Stimulated activated CD4-positive, alpha-beta T cell treated with anti-CD3 and anti-CD28 coated beads, Interleukin-12 subunit alpha, Interleukin-12 subunit beta, amount 100 ng/mL, for 48 hours (primary cell): ENCODE data around the gene ITCH.
"Not testable (repeated sequence)": the region's sequence is repeated elsewhere in the genome, so short reads cannot be mapped to it uniquely, and the experiment has no call there.

ENCODE experiments used
- DNase-seq, 3 donors: peaks; one replicate each; pipeline ENCODE4 v3.0.0-alpha.2; 2020; ENCODE audit warnings: low read depth in 2 of 3, low spot score in 1 of 3

ITCH gene

DNA sequence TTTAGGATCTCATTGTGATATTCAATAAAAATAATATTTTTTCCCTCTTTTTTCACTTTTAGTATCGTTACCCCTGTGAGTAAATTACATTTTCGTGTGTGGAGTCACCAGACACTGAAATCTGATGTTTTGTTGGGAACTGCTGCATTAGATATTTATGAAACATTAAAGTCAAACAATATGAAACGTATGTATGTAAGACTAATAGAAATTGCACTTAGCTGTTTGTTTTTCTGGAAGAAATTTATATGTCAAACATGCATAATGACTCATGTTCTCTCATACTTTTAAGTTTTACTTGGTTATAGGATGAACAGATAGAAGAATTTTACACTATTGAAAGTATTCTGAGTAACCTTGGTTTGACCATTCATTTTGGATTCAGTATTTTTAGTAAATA lies 49.4 kb downstream of the ITCH start:
- DNase-seq, result no peak

DNA sequence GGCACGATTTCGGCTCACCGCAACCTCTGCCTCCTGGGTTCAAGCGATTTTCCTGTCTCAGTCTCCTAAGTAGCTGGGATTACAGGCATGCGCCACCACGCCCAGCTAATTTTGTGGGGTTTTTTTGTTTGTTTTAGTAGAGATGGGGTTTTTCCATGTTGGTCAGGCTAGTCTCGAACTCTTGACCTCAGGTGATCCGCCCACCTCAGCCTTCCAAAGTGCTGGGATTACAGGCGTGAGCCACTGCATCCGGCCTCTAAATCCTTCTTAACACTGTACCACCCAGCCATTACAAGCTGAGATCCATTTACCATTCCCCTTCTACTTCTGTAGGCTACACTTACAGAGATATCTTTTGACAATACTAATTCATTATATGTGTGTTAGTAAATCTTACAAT lies 51.5 kb downstream of the ITCH start:
- DNase-seq, result not testable (repeated sequence)

DNA sequence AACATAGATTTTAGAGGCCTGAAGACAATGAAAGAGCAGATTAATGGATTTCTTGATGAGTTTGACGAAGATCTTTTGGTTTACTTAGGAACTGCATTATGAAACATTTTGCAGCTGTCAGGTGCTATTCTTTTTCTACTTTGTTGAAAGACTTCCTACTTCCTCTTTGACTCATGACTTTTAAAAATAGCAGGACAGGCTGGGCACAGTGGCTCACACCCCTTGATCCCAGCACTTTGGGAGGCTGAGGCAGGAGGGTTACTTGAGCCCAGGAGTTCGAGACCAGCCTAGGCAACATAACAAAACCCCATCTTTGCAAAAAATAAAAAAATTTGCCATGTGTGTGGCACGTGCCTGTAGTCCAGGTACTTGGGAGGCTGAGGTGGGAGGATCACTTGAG lies 52.0 kb downstream of the ITCH start:
- DNase-seq, result no peak

DNA sequence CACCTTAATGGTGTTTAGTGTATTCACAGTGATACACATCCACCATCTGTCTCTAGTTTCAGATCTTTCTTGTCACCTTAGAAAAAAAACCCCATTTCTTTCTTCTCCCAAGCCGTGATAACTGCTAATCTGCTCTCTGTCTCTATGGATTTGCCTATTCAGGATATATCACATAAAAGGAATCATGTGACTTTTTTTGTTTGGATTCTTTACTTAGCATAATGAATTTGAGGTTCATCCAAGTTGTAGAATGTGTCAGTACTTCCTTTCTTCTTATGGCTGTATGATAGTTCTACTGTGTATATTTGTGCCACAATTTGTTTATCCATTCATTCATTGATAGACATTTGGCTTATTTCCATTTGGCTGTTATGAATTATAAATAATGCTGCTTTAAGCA lies 57.1 kb downstream of the ITCH start:
- no peak for DNase-seq

DNA sequence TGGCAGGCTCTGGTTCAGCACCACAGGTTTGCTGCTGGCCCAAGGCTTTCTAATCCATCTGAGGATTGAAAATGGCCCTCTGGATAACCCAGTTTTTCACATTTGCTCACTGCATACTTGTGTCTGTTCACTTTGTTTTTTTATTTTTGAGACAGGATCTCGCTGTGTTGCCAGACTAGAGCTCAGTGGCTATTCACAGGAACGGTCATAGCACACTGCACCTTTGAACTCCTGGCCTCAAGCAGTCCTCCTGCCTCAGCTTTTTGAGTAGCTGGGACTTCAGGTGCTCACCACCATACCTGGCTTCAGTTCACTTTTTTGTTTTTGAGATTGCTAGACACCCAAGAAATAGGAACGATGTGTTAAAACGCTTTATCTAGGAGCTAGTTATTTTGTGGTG lies 57.9 kb downstream of the ITCH start:
- no peak for DNase-seq

DNA sequence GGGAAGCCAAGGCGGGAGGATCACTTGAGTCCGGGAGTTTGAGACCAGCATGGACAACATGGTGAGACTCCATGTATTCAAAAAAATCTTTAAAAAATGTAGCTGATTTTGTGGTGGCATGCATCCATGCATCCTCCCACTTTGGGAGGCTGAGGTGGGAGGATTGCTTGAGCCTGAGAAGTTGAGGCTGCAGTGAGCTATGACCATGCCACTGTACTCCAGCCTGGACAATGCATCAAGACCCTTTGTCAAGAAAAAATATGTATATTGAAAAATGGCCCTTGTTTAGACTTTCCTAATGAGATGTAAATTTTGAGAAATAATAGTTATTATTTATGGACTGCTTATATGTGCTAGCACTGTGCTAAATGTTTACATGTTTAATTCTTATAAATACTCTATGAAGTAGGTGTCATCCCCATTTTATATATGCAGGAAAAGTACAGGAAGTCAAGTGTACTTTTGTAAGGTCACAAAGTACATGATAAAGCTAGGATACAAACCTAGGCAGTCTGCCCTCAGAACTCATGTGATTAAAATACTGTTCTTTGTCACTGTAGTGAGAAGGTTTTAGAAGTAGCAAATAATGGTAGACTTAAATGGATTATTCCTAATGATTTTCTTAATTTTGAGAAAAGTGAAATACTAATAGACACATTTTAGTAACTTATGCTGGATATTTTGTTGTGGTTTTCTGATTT lies 58.8 kb downstream of the ITCH start:
- DNase-seq, result no peak

DNA sequence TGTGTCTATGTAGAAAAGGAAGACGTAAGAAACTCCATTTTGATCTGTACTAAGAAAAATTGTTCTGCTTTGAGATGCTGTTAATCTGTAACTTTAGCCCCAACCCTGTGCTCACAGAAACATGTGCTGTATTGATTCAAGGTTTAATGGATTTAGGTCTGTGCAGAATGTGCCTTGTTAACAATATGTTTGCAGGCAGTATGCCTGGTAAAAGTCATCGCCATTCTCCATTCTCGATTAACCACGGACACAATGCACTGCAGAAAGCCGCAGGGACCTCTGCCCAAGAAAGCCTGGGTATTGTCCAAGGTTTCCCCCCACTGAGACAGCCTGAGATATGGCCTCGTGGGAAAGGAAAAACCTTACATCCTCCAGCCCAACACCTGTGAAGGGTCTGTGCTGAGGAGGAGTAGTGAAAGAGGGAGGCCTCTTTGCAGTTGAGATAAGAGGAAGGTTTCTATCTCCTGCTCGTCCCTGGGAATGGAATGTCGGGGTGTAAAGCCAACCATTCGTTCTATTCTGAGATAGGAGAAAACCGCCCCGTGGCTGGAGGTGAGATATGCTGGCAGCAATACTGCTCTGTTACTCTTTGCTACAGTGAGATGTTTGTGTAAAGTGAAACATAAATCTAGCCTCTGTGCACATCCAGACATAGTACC lies 62.1 kb downstream of the ITCH start:
- DNase-seq, result not testable (repeated sequence)

DNA sequence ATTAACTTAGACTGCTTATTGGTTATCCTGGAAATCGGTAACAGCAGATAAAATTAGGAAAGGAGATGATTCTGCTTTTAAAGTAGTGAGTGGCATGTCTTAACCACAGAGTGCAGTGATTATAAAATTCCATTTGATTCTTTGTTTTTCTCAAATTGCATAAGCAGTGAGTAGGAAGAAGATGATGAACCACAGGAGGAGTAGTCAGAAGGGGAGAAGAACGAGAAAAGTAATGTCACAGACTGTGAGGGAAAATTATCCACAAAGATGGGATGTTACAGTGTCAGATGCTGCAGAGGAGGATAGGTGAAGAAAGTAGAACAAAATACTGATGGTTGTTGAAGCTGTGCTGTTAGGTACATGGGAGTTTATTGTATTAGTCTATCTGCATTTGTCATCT lies 63.0 kb downstream of the ITCH start:
- no peak for DNase-seq

DNA sequence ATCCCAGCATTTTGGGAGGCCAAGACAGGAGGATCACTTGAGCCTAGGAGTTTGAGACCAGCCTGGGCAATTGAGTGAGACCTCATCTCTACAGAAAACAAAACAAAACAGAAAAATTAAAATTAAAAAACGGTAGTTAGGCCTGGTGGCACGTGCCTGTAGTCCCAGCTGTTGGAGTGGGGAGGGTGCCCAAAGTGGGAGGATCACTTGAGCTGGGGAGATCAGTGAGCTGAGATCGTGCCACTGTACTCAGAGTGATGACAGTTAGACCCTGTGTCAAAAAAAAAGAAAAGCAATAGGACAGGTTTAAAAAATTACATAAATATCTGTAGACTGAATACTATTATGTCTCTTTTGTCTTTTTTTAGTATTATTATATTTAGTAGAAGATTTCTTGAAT lies 64.3 kb downstream of the ITCH start:
- DNase-seq, result no peak

DNA sequence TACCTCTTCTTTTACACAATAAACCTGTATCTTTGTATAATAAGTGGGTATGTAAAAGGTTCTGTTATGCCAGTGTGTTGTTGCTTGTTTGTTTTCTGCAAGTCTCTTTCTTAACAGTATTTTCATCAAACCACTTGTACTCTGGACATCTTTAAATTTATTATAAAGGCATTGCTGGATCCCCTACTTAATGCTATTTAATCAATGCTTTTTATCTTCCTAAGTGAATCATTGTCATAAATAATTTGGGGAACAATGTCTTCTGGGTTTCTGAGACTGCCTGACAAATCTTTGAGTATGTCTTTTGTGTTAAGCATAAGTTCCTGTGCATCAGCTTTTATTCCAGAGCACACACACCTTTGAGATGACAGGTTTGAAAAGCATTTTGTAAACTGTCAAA lies 64.7 kb downstream of the ITCH start:
- no peak for DNase-seq

DNA sequence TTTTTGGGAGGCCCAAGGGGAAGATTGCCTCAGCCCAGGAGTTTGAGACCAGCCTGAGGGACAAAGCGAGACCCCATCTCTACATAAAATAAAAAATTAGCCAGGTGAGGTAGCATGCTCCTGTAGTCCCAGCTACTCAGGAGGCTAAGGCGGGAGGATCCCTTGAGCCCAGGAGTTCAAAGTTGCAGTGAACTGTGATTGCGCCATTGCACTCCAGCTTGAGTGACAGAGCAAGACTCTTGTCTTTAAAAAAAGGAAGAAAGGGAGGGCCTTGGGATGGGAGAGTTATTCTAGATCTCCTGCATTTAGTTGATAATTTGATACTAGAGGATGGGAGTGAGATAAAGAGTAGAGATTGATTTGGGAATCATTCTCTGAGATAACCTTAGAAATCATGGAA lies 68.1 kb downstream of the ITCH start:
- no peak for DNase-seq

DNA sequence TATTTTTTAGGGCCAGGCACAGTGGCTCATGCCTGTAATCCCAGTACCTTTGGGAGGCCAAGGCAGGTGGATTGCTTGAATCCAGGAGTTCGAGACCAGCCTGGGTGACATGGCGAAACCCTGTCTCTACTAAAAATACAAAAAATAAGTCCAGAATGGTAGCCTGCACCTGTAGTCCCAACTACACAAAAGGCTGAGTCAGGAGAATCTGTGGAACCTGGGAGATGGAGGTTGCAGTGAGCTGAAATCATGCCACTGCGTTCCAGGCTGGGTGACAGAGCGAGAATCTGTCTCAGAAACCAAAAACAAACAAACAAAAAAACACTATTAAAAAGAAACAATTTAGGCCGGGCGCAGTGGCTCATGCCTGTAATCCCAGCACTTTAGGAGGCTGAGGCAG lies 69.6 kb downstream of the ITCH start:
- not testable (repeated sequence) for DNase-seq

DNA sequence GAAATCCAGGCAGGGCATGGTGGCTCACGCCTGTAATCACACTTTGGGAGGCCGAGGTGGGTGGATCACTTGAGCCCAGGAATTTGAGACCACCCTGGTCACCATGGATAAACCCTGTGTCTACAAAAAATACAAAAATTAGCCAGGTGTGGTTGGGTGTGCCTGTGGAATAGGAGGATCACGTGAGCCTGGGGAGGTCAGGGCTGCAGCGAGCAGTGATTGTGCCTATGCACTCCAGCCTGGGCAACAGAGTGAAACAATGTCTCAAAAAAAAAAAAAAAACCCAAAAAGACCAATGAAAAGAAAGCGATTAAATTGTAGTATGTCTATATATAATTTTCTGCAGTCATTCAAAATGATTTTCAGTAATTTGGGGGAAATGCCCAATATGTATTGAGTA lies 70.3 kb downstream of the ITCH start:
- no peak for DNase-seq

DNA sequence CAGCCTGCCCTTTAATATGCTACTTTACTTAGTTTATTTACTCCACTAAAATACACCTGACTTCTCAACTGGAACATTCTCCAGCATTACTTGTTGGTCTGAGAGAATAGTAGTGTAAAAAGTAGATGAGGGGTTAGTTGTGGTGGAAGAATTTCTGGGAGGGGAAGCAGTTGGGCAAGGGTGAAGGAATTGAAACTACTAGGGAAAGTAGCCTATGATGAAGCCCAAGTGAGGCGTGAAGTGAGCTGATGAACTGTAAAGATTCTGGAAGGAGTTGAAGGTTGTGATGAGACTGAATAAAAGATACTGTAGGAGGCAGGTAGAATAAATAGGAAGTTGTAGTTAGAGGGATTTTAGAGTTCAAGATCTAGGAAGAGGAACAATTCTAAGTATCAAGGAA lies 72.5 kb downstream of the ITCH start:
- DNase-seq, result no peak

DNA sequence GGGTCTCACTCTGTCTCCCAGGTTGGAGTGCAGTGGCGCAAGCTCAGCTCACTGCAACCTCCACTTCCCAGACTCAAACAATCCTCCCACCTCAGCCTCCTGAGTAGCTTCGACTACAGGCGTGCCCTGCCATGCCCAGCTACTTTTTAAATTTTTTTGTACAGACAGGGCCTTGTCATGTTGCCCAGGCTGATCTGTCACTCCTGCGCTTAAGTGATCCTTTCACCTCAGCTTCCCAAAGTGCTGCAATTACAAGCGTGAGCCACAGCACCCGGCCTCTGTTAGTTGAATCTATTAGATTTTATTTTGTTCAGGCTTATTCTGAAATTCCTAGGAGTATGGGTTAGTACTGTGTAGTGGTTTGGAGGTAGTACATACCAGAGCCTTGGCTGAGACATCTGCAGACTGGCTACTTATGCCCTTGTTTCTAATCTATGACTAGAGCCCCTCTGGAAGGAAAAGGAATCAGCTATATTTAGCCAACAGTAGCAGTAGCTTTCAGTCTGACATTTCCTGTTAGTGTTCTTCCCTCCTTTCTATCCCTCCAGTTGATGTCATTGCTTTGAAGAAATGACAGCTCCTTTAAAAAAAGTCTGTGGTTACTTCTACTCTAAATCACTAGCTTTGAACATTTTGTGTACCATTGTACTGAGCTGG lies 74.4 kb downstream of the ITCH start:
- no peak for DNase-seq

DNA sequence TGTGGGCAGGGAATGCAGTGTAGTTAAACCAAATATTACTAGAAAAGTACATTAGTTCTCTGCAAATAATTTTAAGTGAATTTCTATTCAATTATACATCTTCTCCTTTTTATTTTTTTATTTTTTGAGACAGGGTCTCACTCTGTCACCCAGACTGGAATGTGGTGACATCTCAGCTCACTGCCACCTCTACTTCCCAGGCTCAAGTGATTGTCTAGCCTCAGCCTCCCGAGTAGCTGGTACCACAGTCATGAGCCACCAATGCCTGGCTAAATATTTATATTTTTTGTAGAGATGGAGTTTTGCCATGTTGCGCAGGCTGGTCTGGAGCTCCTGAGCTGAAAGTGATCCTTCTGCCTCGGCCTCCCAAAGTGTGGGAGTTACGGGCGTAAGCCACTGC lies 76.1 kb downstream of the ITCH start:
- no peak for DNase-seq

DNA sequence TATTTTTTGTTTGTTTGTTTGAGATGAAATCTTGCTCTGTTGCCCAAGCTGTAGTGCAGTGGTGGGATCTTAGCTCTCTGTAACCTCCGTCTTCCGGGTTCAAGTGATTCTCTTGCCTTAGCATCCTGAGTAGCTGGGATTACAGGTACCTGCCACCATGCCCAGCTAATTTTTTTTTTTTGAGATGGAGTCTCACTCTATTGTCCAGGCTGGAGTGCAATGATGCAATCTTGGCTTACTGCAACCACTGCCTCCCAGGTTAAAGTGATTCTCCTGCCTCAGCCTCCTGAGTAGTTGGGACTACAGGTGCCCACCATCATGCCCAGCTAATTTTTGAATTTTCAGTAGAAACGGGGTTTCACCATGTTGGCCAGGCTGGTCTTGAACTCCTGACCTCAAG lies 78.3 kb downstream of the ITCH start:
- DNase-seq, result not testable (repeated sequence)

DNA sequence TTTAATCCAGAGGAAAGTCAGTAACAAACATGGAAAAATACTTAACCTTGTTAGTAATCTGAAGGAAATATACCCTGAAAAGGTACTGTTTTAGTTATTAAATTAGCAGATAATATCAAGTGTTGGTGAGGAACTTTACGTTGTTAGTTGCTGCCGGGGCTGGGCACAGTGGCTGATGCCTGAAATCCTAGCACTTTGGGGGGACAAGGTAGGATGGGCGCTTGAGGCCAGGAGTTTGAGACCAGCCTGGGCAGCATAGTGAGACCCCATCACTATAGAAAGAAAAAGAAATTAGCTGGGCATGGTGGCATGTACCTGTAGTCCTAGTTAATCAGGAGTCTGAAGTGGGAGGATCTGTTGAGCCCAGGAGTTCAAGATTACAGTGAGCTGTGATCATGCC lies 80.5 kb downstream of the ITCH start:
- no peak for DNase-seq

DNA sequence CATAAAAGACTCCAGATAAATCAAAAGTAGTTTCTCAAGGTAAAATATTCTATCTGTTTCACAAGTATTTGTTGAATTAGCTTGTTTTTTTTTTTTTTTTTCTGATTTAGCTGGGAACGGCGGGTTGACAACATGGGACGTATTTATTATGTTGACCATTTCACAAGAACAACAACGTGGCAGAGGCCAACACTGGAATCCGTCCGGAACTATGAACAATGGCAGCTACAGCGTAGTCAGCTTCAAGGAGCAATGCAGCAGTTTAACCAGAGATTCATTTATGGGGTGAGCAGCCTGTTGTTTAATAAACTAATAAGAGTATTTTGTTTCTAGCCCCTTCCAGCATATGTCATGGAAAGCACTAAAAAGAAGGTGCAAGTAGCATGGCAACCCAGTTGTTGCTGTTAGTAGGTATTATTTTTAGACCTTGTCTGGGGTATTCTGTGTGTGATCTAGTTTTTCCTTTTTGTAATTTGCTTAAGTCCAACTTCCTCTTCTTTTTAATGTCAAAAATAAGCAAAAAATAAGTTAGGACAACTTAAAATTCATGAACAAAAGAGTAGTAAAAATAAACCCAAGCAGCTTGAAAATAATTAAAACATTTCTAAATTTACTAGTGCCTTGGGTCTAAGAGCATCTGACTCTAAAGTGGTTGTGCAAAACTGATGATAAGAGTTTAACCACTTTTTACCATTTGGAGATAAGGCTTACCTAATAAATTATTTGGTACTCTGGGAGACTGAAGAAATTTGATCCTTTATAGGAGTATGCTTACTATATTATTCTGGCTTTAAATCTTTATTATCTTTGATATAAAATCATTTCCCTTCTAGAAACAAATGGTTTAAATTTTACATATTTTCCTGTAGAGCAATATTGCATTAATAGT lies 82.3 kb downstream of the ITCH start:
- no peak for DNase-seq

DNA sequence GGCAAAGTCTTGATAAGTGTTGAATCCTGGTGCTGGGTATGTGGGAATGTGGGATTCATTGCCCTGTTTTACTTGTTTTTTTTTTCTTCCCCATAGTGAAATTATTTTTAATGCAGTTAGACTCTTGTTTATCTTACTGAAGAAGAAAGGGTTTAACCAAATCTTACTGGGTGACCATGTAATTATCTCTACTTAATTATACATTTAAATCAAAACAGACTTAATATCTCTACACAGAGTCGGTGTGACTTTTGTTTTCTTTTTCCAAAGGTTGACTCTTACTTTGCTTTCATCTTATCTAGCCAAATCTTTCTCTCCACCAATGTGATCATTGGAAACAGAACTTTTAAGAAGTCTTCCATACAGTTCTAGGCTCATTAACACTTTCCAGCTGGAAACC lies 85.4 kb downstream of the ITCH start:
- no peak for DNase-seq

DNA sequence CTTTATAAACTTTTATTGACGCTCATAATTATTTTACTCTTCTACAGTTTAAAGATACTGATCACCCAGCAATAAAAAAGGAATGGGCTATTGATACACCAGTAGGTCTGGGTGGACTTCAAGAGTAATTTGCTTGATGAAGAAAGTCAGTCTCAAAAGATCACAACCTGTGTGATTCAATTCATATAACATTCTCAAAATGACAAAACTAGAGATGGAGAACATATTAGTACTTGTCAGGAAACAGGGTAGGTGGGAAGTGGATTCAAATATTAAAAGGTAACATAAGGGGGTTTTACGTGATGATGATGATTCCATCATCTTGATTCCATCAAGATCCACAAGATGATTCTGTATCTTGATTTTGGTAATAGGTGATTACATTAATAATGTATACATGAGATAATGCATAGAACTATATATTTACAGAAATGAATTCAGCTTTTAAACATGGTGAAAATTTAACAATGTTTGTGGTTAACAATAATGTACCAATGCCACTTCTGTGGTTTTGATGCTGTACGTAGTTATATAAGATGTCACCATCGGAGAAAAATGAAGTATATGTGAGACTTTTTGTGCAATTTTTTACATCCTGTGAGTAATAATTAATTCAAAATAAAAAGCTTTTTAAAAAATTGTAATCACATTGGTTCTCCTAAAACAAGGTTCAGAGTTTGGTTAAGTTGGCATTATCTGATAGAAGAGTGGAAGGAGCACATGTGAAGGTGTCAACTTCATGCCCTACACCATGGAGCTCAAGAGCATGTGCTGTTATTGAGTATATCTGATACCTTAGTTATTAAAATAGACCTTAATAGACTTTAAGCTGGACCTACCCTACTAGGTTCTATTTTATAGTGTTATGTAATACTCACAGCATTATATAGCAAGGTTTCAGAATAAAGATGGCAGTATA lies 86.9 kb downstream of the ITCH start:
- DNase-seq, result no peak
